Psoas muscle (tissue), 8 donors: ENCODE results near the gene VAV3. TPM values are rescaled to one million over a fixed set of nuclear protein-coding genes. Genes with fewer than 3 reads are reported as not detected.

ENCODE experiments used
- ATAC-seq, 4 donors: fragments of 200-7000 bp; cut with Tn5 transposase; one replicate each; pipeline ENCODE4 v1.9.1; 2020; ENCODE audit warnings: moderate library complexity in 3 of 4, mild to moderate bottlenecking in 2 of 4
- DNase-seq, 2 donors: peaks; one replicate each; pipeline ENCODE4 v3.0.0-alpha.2; 2020
- H3K27ac ChIP-seq: fragments of 200-600 bp; one replicate; pipeline ENCODE4 v1.8.0; 2022
- H3K27me3 ChIP-seq, 3 donors: fragments of 200-600 bp in 1 of 3; one replicate each; pipeline versions ENCODE4 v1.6.1 to v1.8.0; 2013 to 2022; ENCODE audit warnings: low read length in 2 of 3, mild to moderate bottlenecking in 2 of 3, moderate library complexity in 1 of 3; ENCODE audit not compliant: insufficient read depth in 3 of 3
- H3K36me3 ChIP-seq, 2 donors: fragments of 200-600 bp in 1 of 2; one replicate each; pipeline versions ENCODE4 v1.6.1 to v1.8.0; 2013 to 2022; ENCODE audit warnings: low read depth in 1 of 2, mild to moderate bottlenecking in 1 of 2, moderate library complexity in 1 of 2; ENCODE audit not compliant: insufficient read depth in 1 of 2
- H3K4me1 ChIP-seq: fragments of 200-600 bp; one replicate; pipeline ENCODE4 v1.8.0; 2022
- H3K4me3 ChIP-seq: fragments of 200-600 bp; one replicate; pipeline ENCODE4 v1.8.0; 2022; ENCODE audit warnings: mild to moderate bottlenecking
- H3K9me3 ChIP-seq: fragments of 200-600 bp; one replicate; pipeline ENCODE4 v1.8.0; 2022
- WGBS, 3 donors: extraction: QIAGEN DNeasy Blood & Tissue Kit; methylation state at CpG; one replicate each; pipeline versions ENCODE4 v1.1.6 to v1.1.7; 2013; 5-methylcytosine and 5-hydroxymethylcytosine counted together
- intact Hi-C, 2 donors: fragments of 100-400 bp; cut with DNase I; formaldehyde crosslinking; loops; one replicate each; pipeline versions ENCODE4 v1.11.0 to v1.14.2; 2022
- polyA plus RNA-seq, 3 donors: library from polyadenylated mRNA; stranded (reverse); fragments of 200-250 nt; gene quantifications; one replicate each; pipeline ENCODE4 v1.2.3, GENCODE V29; 2013
- total RNA-seq, 4 donors: library from RNA; stranded (reverse); fragmentation: NEBNext Ultra II Directional in 2 of 4; extraction: Animal tissue kit (Norgen Biotek cat#: 25700) in 2 of 4; gene quantifications; one replicate each; pipeline versions ENCODE4 v1.2.1 to v1.2.4, GENCODE V29; 2021 to 2023
- TF ChIP-seq, protein P1 (sequence below): fragments of 200-600 bp; IDR thresholded peaks from one replicate; pipeline ENCODE4 v1.8.0; 2022; ENCODE audit warnings: antibody characterized with exemption
- donor health status: healthy with polysubstance abuse.
- donor health status: DM: no; HTN: no; CAD: no; lungs with moderate emphysema.
- donor health status: Bipolar disorder and iron deficiency.
- donor health status: healthy.
- donor health status: DM: yes; HTN: yes; CAD: no.
- donor health status: DM: no; HTN: no; CAD: no.
- donor health status: DM: no; HTN: no; CAD: no.
- donor health status: DM: yes; HTN: yes; CAD: no.

The VAV3 gene
- total and polyA plus RNA-seq, 7 donors, result 0.28 to 1.7 (median 0.72) TPM

- no peaks in the 10 kb centered on the region for H3K36me3 ChIP-seq
- TF ChIP-seq, protein P1, sequence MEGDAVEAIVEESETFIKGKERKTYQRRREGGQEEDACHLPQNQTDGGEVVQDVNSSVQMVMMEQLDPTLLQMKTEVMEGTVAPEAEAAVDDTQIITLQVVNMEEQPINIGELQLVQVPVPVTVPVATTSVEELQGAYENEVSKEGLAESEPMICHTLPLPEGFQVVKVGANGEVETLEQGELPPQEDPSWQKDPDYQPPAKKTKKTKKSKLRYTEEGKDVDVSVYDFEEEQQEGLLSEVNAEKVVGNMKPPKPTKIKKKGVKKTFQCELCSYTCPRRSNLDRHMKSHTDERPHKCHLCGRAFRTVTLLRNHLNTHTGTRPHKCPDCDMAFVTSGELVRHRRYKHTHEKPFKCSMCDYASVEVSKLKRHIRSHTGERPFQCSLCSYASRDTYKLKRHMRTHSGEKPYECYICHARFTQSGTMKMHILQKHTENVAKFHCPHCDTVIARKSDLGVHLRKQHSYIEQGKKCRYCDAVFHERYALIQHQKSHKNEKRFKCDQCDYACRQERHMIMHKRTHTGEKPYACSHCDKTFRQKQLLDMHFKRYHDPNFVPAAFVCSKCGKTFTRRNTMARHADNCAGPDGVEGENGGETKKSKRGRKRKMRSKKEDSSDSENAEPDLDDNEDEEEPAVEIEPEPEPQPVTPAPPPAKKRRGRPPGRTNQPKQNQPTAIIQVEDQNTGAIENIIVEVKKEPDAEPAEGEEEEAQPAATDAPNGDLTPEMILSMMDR, result no peak
- ATAC-seq (no peak), DNase-seq (no peak)
- no peaks in the 10 kb centered on the region for H3K4me1 ChIP-seq
- 49 to 52% (median 50%) methylated on average over 4 of the region's 4 CpGs for WGBS, 3 donors
- no peak overlapping the region for H3K4me3 ChIP-seq
- no peak overlapping the region for H3K27ac ChIP-seq
- no peaks in the 10 kb centered on the region for H3K27me3 ChIP-seq
- intact Hi-C loops, result loop anchor here in 1 of 2 donors (5.0 kb wide), 1 partner anchor 225 kb away; no protein-coding TSS in a partner anchor
- H3K9me3 ChIP-seq, result no peaks in the 10 kb centered on the region
Measured at GRCh38 chr1:107622535-107622934, 342.4 kb downstream of the VAV3 start.

GRCh38 chr1:107620753-107621152, 344.2 kb downstream of the VAV3 start:
- no peak for DNase-seq
- Histone ChIP-seq H3K27me3 (no peaks in the 10 kb centered on the region), H3K4me1 (no peaks in the 10 kb centered on the region), H3K9me3 (no peaks in the 10 kb centered on the region), H3K36me3 (no peaks in the 10 kb centered on the region), H3K27ac (no peak overlapping the region), H3K4me3 (no peak overlapping the region)
- intact Hi-C loops, result loop anchor here in 1 of 2 donors (5.0 kb wide), 1 partner anchor 227 kb away; no protein-coding TSS in a partner anchor
- TF ChIP-seq, protein P1, result no peak
- 89 to 94% (median 94%) methylated on average over 1 of the region's 1 CpG for WGBS, 3 donors
- no peak for ATAC-seq

- Histone ChIP-seq H3K36me3 (no peaks in the 10 kb centered on the region), H3K4me3 (no peak overlapping the region), H3K27ac (no peak overlapping the region), H3K9me3 (no peaks in the 10 kb centered on the region), H3K27me3 (no peaks in the 10 kb centered on the region), H3K4me1 (no peaks in the 10 kb centered on the region)
- no peak for ATAC-seq
- intact Hi-C loops, result no loop called here
- TF ChIP-seq, protein P1, result no peak
- no peak for DNase-seq
Measured at GRCh38 chr1:107618539-107618938, 346.4 kb downstream of the VAV3 start.

- no peak for ATAC-seq
- no peaks in the 10 kb centered on the region for H3K9me3 ChIP-seq
- intact Hi-C loops, result no loop called here
- H3K4me3 ChIP-seq, result no peak overlapping the region
- 88 to 91% (median 89%) methylated on average over 8 of the region's 8 CpGs for WGBS, 3 donors
- H3K27me3 ChIP-seq, result no peaks in the 10 kb centered on the region
- TF ChIP-seq, protein P1, result no peak
- H3K27ac ChIP-seq, result no peak overlapping the region
- H3K4me1 ChIP-seq, result no peaks in the 10 kb centered on the region
- H3K36me3 ChIP-seq, result no peaks in the 10 kb centered on the region
- DNase-seq, result no peak
Measured at GRCh38 chr1:107617921-107618320, 347.1 kb downstream of the VAV3 start.

- ATAC-seq, result no peak
- intact Hi-C loops, result no loop called here
Measured at GRCh38 chr1:107617456-107617855, 347.5 kb downstream of the VAV3 start.

More at GRCh38 chr1:107617456-107617855, 347.5 kb downstream of the VAV3 start:
- no peak for DNase-seq
- TF ChIP-seq, protein P1, result no peak
- H3K27me3 ChIP-seq, result no peaks in the 10 kb centered on the region
- H3K27ac ChIP-seq, result no peak overlapping the region
- no peaks in the 10 kb centered on the region for H3K4me1 ChIP-seq
- H3K9me3 ChIP-seq, result peaks cover 2% of the 10 kb centered on the region
- H3K4me3 ChIP-seq, result no peak overlapping the region
- no peaks in the 10 kb centered on the region for H3K36me3 ChIP-seq
